T-helper 1 cell (primary cell): ENCODE data around the gene EXO1.
"Not testable (repeated sequence)": the region's sequence is repeated elsewhere in the genome, so short reads cannot be mapped to it uniquely, and the experiment has no call there.

Experiments used
- DNase-seq, 5 donors: peaks; one replicate each; pipeline ENCODE4 v3.0.0-alpha.2; 2012 to 2020
- total RNA-seq, 4 donors: gene quantifications; one replicate each; lab custom pipeline; 2026; lab: John Stamatoyannopoulos, UW

The EXO1 gene
- 0.83 to 2.2 (median 1.6) reads per million in 4 donors for total RNA-seq

DNA sequence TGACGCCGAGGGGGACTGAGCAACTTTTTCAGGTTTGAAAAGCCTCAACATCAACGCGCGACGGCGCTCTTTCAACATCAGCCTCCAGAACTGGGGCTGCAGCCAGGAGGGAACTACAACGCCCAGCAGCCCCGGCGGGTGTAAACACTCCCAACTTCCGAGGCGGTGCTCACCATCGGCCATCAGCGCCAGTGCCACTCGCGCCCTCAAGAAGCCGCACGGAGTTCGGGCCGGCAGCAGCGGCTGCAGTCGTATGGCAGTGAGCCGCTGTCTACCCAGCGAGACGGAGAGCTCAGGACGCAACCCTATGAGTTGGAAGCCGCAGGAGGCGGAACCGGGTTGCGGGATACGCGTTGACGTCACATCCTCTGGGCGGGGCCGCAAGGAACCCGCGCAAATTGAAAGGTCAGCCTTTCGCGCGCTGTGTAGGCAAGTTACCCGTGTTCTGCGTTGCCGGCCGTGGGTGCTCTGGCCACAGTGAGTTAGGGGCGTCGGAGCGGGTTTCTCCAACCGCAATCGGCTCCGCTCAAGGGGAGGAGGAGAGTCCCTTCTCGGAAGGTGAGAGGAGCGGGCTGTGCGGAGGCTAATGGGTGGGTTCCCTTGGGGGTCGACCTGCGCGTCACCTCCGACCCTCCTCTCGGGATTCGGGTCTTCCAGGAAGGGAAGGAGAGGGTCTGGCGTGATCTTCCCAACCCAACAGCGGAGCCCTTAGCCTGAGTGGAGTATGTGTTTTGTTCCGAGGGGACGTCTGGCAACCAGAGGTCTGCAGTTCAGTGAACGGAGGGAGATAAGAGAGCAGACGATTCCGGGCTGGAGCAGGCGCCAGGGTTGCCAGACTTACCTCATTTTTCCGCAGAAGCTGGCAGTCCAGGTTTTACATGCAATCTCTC lies at the start of gene EXO1:
Gene EXO1, plus strand, starts transcription at position 409 of the 890 bp plus-strand sequence. CDS start 2,222 bp downstream, outside the sequence.
- DNase-seq, result peak; percentile 67 to 95 (median 80)

DNA sequence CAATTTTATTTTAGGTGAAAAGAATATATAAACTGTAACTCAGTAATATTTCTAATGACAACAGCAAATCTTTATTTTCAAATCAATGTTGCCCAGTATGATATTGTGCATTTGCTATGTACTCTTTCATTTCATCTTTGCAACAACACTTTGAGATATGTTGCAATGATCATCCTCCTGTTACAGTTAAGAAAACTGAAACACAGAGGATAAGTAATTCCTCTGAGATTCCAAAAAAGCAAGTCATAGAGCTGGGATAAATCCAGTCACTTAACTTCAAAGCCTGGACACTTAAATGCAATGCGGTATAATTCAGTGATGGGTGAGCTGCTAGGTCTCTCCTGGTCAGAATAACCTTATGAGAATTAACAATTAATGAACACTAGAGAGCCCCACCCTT lies 48.6 kb upstream of the EXO1 start:
- DNase-seq, result no peak

DNA sequence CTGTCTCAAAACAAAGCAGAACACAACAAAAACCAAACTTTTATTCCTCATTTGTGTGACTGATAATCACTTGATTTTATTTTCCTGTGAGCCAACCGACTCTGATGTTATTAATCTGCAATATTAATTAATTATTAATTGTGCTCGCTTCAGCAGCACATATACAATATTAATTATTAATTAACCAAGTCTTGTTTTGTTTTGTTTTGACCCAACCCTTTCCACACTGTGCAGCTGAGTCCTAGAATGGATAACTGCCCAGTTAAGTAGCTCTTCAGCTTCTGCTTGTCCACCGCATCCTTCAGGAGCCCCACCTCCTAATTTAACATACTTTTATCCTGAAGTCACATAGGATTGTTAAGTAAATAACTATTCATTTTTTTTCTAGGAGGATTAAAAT lies 47.4 kb upstream of the EXO1 start:
- DNase-seq, result no peak

DNA sequence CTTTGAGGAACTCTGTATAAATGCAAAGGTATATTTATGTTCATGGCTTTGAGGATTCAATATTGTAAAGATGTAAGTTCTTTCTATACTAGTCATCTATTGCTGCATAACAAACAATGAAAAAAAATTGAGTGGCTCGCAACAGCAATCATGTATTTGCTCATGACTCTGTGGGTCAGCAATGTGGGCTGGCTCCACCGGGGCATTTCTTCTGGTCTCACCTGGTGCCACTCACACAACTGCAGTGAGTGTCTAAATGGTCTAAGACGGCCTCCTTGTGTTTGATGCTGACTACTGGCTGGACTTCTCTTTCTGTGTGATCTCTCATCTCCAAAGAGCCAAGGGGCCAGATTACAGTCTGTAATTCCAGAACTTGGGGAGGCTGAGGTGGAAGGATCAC lies 45.1 kb upstream of the EXO1 start:
- no peak for DNase-seq

DNA sequence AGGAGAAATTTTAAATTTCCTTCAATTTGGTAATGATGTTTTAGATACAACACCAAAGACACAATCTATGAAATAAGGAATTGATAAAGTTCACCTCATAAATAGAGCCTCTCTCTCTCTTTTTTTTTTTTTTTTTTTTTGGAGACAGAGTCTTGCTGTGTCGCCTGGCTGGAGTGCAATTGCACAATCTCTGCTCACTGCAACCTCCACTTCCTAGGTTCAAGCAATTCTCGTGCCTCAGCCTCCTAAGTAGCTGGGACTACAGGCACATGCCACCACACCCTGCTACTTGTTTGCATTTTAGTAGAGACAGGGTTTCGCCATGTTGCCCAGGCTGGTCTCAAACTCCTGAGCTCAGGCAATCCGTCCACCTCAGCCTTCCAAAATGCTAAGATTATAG lies 43.3 kb upstream of the EXO1 start:
- not testable (repeated sequence) for DNase-seq

DNA sequence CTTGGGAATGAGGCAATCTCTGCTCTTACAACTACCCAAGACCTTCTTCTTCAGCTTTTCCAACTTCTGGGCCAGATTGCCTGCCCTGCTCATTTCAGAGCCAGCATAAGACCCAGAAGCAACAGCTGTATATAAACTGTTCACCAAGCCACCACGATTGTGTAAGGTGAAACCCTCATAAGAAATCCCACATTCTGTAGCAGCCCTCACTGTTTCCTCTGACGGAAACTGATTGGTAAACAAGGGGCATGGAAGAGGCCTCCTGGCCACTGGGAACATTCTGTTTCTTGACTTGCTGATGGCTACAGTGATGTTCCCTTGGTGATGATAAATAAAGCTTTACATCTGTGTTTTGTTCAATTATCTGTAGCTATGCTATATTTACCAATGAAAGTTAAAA lies 39.7 kb upstream of the EXO1 start:
- DNase-seq, result no peak

DNA sequence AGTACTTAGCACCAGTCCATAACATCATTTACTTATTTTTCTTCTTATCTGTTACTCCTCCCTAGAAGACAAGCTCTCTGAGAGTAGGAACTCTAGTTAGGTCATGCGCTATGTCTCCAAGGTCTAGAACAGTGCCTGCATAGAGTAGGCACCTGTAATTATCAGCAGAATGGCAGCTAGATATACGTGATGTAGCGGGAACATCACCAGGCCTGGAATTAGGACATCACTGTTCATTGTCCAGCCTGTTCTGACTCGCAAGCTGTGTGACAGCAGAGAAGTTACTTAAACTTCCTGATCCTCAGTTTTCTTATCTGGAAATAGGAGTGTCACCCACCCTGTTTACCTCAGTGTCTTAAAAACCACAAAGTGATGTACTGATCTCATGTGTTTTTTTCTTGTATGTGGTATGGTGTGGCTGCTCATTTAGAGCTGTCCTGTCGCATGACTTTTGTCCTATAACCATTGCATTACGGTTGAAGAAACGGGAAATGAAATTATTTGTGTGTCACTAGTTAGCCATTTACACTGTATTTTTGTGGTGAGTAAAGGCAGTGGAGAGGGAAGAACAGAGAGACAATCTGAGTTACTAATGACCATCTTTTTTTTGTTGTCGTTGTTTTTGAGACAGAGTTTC lies 37.1 kb upstream of the EXO1 start:
- no peak for DNase-seq

GRCh38 chr1:241813768-241814320 lies 34.2 kb upstream of the EXO1 start:
- no peak for DNase-seq

DNA sequence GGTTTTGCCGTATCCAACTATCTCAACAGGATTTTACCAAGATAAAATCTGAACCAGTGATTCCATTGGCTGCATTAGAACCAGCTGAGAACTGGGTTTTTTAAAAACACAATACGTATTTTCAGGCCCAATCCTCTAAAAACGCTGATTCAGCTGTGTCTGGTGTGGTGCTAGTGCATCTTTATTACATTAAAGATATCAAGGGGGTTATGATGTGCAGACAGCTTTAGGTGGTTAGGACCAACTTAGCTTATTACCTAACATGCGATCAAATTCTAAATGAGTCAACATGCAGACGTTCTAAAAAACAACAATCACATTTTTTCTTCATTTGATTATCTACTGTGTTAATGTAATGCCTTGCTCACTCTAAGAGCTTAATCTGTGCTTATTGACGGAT lies 32.0 kb upstream of the EXO1 start:
- DNase-seq, result no peak

- no peak for DNase-seq
These were observed 30.6 kb upstream of the EXO1 start for GRCh38 chr1:241817331-241817792.

DNA sequence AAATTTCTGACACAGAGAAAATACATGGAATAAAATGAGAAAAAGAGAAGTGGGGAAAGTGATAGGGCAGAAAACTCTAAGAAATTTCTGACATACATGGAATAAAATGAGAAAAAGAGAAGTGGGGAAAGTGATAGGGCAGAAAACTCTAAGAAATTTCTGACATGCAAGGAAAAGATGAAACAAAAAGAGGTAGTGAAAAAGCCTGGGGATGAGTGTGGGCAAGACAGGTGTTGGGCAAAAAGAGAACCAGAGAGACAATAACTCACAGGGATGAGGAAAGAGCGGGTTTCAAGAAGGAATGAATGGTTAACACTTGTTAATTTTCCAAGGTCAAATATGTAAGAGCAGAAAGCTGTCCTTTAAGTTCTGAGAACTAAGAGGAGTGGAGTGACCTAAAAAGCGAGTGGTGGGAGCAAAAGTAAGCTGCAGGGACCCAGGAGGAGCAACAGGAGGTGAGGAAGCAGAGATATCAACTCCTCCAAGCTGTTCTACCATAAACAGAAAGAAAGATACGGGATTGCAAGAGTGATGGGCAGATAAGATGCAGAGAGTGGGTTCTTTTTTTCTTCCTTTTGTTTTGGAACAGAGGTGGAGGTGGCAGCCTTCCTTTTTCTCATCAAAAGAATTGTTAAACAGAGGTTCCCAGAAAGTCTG lies 29.9 kb upstream of the EXO1 start:
- DNase-seq, result no peak

- no peak for DNase-seq
These were observed 28.6 kb upstream of the EXO1 start for GRCh38 chr1:241819340-241819866.

DNA sequence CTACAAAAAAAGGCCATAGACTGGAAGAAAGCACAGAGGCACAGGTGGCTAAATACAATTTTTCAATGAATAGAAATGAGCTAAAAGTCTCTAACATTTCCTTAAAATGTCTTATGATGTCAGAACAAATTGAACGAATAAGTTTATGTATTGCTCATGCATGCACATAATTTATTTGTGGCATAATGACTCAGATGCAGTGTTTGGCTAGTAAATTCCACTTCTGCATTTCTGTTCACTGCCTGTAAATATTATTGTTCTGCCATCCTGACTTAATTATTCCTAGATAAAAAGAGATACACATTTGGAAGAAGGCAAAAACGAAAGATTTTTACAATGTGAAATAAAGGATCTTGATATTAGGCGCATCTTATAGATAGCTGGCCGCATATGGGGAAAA lies 26.6 kb upstream of the EXO1 start:
- DNase-seq, result no peak

GRCh38 chr1:241822846-241823245 lies 25.2 kb upstream of the EXO1 start:
- DNase-seq, result no peak

DNA sequence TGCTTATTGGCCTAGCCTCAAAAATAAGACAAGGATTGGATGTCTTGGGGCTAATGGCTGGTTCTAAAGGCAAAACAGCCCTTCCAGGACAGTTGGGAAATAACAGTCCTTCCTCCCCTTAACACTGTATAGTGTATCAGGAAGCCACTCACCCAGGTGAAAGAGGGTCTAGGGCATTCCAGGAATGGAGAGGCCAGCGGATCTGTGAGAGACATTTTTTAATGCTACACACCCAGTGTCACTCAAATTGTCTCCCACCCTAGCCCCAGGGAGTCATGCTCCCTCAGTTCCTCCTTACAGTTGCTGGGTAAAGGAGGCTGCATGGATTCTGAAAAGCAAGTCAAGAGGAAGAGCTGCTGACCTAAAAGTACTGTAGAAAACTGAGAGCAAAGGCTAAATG lies 24.1 kb upstream of the EXO1 start:
- no peak for DNase-seq

DNA sequence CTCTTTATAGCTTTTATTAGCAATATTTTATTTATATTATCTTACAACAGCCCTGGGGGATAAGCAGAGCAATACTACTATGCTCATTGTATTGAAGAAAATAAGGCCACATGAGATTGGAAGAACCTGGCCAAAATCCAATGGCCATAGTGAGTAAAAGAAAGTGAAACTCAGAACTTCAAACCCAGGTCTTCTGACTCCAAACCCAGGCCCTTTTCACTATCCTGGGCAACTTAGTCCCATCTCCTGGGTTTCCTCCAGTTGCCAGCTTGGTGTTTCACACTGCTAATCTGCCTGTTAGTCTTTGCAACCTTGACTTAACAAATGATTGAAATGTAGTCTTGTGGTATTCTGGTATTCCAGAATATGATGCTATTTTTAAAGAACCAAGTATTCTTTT lies 22.4 kb upstream of the EXO1 start:
- DNase-seq, result no peak

DNA sequence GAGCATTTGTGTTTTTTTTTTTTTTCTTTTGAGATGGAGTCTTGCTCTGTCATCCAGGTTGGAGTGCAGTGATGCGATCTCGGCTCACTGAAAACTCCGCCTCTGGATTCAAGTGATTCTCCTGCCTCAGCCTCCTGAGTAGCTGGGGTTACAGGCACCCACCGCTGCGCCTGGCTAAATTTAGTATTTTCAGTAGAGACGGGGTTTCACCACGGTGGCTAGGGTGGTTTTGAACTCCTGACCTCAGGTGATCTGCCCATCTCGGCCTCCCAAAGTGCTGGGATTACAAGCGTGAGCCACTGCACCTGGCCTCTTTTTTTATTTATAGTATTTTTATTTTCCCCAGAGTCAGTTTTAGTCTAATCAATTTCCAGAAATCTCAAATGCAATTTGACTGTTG lies 21.4 kb upstream of the EXO1 start:
- not testable (repeated sequence) for DNase-seq

DNA sequence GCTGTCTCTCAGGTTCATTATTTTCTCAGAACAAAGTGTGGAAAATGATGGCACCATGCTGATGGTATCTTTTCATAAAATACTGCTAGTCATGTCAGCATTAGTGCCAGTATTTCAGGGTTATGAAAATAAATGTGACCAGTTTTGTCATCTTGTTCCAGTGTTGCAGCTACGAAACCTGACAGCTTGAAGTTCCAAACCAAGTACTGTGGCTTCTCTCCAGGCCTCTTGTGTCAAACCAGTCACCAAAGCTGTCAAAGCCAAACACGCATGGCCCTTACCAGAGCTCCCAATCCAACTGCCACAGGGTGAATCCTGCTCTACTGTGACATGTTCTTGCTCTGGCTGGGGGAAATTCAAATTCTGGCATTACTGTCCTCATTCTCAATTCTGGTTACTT lies 20.7 kb upstream of the EXO1 start:
- no peak for DNase-seq

- no peak for DNase-seq
These were observed 19.5 kb upstream of the EXO1 start for GRCh38 chr1:241828463-241829021.

- no peak for DNase-seq
These were observed 18.5 kb upstream of the EXO1 start for GRCh38 chr1:241829468-241829867.

- DNase-seq, result no peak
These were observed 13.1 kb upstream of the EXO1 start for GRCh38 chr1:241834733-241835377.

DNA sequence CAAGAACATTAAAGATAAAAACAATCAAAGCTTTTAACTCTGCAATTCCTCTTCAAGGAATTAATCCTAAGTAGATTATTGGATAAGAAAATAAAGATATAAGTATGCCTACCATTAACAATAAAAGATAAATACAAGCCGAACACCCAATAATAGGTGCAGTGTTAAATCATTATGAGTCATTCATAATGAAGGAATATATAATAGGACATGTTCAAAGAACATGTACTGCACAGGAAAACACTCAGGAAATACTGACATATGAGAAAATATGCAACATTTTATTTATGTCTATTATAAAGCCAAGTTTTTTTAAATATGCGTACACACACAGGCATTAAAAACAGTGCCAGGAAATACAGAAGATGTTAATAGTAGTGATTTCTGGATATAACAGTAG lies 11.1 kb upstream of the EXO1 start:
- no peak for DNase-seq
